Astrocyte of the spinal cord (primary cell): ENCODE measurements around the gene CHRNA1.

ENCODE experiments used
- DNase-seq: peaks from one replicate; pipeline ENCODE4 v3.0.0; 2011; ENCODE audit warnings: low read depth, low spot score
- H3K4me3 ChIP-seq: 2 replicates; pipeline ENCODE4 v1.5.1; 2011; ENCODE audit warnings: low read depth, mild to moderate bottlenecking, low read length, moderate library complexity
- in situ Hi-C: cut with HindIII; loops from 2 replicates; pipeline ENCODE4 v1.10.0; 2017; ENCODE audit warnings: low sequenced_read_pairs
- TF ChIP-seq, protein P1 (sequence below): IDR thresholded peaks from 2 replicates; pipeline ENCODE4 v1.5.1; 2012; ENCODE audit warnings: low read depth, mild to moderate bottlenecking, low read length, inconsistent platforms

The CHRNA1 gene

DNA sequence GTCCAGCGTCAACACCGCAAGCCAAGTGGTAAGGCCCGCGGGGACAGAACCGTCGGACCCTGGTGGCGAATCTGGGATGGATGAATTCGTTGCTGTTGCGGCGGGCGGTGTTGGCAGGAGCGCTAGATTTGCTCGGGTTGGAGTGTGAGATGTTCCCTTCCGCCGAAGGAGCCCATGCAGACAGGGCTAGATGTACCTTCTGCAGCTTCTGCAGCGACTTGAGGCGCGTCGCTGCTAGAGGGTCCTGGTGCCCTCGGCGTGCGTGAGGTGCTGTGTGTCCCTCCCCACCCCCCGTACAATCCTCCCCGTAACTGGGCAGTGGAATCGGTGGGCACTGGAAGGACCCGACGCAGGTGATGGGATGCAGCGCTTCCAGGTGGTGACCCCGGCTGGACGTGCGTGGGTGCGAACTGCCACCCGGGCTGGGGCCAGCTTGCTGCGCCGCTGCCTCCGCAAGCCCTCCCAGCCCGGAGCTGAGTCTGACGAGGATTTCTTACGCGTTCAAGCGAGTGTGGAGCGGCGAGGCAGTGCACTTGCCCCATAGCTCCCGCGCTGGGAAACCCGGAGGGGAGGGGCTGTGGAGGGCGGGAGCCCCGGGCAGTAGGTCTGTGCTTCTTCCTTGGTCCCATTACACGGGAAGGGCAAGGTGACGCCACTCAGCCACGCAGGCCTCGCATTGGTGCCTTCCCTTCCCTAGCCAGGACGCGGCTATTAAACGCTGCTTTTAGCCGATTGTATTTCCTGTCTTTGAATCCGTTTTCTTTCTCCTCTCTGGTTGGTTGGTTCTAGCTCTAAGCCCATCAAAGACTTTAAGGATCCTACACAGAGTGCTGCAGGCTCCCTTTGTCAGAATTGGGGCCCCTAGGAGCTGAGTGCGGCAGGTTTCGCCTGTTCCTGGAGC lies 34.2 kb downstream of the CHRNA1 start:
- TF ChIP-seq, protein P1, sequence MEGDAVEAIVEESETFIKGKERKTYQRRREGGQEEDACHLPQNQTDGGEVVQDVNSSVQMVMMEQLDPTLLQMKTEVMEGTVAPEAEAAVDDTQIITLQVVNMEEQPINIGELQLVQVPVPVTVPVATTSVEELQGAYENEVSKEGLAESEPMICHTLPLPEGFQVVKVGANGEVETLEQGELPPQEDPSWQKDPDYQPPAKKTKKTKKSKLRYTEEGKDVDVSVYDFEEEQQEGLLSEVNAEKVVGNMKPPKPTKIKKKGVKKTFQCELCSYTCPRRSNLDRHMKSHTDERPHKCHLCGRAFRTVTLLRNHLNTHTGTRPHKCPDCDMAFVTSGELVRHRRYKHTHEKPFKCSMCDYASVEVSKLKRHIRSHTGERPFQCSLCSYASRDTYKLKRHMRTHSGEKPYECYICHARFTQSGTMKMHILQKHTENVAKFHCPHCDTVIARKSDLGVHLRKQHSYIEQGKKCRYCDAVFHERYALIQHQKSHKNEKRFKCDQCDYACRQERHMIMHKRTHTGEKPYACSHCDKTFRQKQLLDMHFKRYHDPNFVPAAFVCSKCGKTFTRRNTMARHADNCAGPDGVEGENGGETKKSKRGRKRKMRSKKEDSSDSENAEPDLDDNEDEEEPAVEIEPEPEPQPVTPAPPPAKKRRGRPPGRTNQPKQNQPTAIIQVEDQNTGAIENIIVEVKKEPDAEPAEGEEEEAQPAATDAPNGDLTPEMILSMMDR, result no peak
- no peak for DNase-seq
- peak overlapping the region; percentile 6 for H3K4me3 ChIP-seq
- in situ Hi-C loops, result no loop called here

DNA sequence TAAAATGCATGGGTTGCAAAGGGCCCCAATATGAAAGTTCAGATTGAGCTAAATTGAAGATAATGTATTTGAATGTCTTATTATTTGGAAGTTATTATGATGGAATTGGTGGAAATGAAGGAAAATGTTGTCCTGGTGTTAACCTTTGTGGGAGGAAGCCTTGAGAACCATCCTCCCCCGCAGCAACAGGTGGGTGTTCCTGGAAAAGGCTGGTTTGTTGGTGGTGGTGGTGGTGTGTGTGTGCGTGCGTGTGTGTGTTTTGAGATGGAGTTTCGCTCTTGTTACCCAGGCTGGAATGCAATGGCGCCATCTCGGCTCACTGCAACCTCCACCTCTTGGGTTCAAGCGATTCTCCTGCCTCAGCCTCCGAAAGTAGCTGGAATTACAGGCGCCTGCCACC lies 36.2 kb downstream of the CHRNA1 start:
- DNase-seq, result no peak
- TF ChIP-seq, protein P1, result no peak
- in situ Hi-C loops, result no loop called here
- H3K4me3 ChIP-seq, result no peak overlapping the region

DNA sequence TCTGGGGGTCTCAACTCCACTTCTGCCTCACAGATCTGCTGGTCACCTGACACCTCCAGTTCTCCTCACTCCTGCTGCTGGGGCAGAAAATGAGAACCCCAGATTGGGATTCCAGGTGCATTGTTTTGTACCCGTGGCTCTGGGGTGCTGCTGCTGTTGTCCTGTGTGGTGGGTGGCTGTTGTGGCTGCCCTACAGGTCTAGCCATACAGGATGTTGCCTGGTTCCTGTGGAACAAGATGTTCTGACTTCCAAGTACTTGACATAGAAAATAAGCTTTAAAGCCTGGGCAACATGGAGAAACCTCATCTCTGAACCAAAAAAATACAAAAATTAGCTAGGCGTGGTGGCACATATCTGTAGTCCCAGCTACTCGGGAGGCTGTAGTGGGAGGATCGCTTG lies 38.1 kb downstream of the CHRNA1 start:
- in situ Hi-C loops, result no loop called here
- DNase-seq, result no peak
- TF ChIP-seq, protein P1, result no peak

DNA sequence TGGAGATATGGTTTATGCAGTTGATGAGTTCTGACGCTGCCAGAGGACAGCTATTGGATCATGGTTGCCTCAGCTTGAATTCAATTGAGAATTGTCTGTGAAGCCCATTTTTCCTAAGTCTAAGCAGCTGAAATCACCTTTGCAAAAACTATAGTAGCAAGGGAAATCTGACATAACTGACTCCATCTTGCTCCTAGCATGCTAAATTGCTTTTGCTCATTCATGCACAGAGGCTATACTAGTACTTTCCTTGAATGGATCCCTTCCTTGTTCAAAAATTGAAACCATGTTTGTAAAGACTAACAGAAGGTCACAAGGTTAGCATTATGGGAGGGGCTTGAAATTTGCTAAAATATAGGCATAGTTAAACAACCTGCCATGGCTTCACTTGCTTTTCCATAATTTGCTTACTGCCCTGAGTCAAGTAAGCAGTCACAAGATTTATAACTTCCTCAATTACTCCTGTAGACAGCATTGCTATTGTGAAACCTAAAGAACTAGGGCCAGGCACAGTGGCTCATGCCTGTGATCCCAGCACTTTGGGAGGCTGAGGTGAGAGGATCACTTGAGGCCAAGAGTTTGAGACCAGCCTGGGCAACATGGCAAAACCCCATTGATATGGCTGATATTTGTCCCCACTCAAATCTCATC lies 41.2 kb downstream of the CHRNA1 start:
- TF ChIP-seq, protein P1, result no peak
- DNase-seq, result no peak
- in situ Hi-C loops, result no loop called here
- H3K4me3 ChIP-seq, result no peak overlapping the region

More for the DNA sequence above, 38.1 kb downstream of the CHRNA1 start:
- H3K4me3 ChIP-seq, result no peak overlapping the region

DNA sequence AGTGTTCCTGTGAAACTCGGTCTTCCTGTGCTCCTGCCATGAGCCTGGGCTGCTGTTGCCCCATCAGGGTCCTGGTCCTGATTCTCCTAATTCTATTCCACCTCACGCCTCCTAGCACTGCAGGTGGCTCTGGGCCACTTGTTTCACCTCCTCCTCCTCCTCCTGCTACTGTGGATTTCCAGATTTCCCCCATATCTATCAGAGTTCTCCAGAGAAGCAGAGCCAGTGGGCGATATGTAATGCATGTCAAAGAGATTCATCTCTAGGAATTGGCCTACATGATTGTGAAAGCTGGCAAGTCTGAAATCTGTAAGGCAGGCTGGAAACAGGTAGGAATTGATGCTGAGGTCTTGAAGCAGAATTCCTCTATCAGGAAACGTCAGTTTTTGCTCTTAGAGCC lies 45.3 kb downstream of the CHRNA1 start:
- no peak for DNase-seq
- no peak overlapping the region for H3K4me3 ChIP-seq
- TF ChIP-seq, protein P1, result no peak
- in situ Hi-C loops, result no loop called here

DNA sequence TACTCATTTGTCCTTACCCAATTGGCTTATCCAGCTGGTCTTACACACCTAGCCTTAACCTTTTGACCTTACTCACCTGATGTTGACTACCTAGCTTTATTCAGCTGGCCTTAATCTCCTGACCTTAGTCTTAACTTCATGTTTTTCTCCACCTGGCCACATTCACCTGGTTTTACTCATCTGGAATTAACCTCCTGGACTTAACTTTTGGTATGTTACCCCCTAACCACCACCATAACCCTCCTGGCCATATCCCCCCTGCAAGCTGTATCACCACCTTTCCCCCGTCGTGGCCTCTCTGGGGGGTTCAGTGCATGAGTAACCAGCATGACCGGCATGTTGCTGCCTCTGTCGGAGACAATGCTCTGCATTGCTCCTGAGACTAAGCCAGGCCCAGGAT lies 45.7 kb downstream of the CHRNA1 start:
- in situ Hi-C loops, result no loop called here
- H3K4me3 ChIP-seq, result no peak overlapping the region
- no peak for DNase-seq
- TF ChIP-seq, protein P1, result no peak
